Activated CD4-positive, alpha-beta T cell treated with anti-CD3 and anti-CD28 coated beads for 4 hours (primary cell): Measurements from ENCODE around the gene RPUSD3.
"Not testable (repeated sequence)": the region's sequence is repeated elsewhere in the genome, so short reads cannot be mapped to it uniquely, and the experiment has no call there.

ENCODE experiments used
- DNase-seq, 2 donors: peaks; one replicate each; pipeline ENCODE4 v3.0.0-alpha.2; 2020

RPUSD3 gene

DNA sequence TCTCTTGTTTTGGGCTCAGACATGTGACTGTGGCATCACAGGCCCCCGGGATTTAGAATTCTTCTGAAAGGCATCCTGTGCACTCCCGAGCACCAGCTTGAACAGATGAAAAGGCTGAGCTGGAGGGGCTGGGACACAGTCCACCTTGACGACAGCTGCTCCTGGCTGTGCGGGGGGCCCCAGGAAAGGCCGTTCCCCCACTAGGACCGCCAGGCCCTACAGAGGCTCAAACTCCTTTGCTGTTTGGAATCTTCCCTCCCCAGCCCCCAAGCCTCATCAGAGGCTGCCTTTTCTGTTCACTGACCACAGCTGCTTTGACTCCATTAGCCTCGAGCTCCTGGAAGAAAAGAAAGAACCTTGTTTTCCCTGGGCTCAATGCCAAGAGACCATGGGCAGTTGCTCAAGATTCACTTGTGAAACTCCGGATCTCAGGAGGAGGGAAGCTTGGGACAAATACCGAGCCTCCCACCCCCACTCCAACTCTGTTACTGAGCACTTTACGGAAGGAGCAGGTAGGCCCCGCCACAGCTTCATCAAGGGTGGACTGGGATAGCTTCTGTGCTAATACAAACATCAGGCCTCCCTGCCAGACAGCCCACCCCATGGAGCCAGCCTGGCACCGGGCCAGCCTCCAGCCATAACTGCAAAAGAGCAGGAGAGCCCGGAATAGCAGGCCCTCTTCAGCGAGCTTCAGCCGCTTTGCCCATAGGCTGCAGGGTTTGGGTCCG, 20.6 kb upstream of the RPUSD3 start:
- DNase-seq: no peak

DNA sequence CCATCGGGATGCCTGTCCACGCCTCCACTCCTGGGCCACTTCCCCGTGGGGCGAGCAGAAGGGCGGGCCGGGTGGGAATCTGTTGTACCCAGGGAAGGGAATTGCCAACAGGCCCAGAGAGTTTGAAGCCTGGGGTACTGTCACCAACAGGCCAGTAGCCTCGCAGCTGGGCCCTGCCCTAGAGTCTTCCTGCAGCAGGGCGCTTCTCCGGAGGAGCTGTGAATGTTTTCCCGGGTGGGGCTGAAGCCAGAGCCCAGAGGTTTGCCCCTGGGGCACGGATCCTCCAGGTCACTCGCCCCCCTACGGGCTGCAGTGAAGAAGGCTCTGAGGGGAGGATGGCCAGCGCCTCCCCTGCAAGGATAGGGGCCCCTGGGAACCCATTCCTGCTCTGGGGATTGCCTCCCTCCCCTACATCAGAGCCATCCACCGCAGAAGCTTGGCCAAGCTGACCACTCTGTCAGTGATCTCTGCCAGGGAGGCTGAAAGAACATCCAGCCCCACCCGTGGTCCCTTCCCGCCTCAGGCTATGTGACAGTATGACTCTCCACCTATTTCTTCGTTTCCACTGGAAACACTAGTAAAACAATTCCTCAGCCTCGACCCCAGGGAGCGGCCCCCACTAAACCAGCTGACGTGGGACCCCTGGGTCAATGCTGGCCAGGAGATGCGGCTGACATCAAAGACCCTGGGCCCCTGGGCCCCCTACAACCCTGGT, 19.4 kb upstream of the RPUSD3 start:
- DNase-seq: no peak

DNA sequence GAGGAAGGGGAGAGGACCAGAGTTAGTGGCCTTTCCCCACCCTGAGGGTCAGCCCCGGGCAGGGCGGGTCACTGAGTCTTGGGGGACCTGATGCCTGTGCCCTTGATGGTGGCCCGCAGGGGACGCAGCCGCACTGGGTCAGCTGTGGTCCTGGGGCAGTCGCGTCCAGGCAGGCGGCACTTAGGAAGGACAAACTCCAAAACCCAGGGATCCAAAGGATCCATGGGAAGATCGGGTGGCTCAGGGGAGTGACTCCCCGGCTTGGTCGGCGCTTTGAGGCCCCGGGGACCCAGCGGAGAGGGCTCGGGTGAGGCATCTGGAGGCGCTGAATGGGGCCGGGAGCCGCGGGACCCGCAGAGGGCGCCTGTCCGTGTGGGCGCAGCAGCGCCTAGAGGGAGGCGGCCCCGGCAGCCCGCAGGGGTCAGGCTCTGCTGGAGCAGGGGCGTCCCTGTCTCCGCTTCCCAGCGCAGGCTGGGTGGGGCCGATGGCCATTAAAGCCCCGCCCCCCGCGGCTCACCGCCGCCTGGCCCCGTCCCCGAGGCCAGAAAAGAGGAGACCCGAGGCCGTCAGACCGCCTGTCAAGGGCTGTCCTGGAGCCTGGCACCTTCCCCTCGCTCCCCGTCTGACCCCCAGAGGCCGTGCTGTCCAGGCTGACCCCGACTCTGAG, 18.7 kb upstream of the RPUSD3 start:
- peak; percentile 24 to 32 for DNase-seq

DNA sequence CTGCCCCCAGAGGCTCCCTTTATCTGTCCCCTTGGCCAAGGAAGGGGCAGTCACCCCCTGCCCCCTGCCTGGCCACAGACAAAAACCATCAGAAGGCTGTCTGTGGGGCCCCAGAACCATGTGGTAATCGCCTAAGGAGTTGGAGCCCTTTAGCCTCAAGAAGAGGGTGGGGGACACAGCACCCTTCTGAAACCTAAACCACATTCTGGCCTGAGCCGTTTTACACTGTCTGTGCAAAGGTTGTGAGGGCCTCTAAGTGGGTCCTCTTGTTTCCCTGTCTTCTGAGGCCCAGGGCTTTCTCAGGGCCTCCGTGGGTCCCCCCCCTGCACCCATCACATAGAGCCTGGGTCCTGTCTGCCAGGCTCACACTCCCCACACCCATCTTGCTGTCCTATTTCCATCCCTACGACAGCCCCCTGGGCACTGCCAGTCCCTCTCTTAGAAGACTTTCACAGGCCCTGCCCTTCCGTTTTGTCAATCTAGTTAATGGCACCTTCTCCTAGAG, 17.9 kb upstream of the RPUSD3 start:
- no peak for DNase-seq

DNA sequence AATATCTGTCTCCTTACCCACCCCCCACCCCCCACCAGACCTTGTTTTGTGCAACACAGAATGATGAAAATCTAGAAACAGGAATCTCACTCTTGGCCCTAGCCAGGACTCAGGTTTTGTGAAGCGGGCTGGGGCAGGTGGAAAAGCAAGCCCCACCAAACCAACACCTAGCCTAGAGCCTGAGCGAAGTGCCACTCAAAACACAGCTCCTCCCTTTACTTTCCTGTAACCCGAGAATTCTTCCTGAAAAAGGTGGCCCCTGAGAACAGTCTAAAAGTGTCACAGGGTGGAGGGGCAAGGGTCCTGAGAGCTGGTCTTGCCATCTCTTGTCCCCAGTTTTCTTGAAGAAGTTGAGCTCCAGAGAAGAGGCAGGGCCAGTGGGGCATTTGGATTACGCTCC, 17.4 kb upstream of the RPUSD3 start:
- DNase-seq: no peak

DNA sequence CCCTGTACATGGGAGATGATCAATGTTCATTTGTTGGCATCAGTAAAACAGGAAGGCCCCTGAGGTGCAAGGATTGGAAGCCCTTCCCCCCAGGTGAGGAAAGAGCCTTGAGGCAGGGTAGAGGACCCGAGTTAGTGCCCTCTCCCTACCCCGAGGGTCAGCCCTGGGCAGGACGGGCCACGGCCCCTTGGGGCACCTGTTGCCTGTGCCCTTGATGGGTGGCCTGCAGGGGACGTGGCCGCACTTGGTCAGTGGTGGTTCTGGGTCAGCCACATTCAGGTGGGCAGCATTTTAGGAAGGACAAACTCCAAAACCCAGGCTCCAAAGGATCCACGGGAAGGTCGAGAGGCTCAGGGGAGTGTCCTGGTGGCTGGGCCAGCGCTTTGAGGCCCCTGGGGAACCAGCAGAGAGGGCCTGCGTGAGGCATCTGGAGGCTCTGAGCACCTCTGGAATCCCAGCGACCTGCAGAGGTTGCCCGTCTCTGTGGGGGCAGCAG, 15.8 kb upstream of the RPUSD3 start:
- no peak for DNase-seq

DNA sequence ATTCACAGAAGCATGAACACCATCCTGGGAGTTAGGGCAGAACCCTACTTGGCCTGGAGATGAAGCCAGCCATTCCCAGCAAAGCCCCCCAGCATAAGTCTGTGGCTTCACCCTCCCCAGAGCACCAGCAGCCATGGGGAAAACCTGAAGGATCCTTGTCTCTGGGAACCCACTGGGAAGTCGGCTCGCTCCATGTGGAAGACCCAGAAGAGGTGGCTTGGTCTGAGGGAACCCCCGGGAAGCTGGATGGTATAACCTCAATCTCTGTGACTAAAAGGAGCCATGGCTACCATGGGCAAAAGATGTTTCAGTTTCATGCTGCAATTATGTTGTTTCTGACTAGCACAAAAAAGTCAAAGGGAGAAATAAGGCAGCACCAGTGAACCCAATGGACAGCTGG, 11.8 kb upstream of the RPUSD3 start:
- DNase-seq: no peak

DNA sequence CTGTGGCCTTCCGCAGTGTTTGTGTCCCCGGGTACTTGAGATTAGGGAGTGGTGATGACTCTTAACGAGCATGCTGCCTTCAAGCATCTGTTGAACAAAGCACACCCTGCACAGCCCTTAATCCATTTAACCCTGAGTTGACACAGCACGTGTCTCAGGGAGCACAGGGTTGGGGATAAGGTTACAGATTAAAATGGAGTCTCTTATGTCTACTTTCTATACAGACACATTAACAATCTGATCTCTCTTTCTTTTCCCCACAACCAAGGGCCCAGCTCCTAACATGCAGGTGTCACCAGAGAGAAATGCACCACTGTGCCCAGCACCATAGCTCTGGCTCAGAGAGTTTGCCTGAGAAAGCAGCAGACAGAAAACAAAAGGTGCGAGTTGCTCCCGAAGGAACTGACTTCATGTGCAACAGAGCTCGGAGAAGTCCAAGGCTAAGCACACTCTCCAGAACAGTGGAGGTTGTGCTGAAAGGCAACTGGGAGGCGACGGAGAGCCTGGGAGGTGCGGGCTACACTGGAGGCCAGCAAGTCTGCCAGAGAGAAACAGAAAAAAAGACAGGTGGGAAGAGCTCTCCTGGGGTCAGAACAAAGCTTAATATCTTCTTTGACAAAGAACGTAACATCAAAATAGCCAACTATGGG, 10.6 kb upstream of the RPUSD3 start:
- DNase-seq: not testable (repeated sequence)

DNA sequence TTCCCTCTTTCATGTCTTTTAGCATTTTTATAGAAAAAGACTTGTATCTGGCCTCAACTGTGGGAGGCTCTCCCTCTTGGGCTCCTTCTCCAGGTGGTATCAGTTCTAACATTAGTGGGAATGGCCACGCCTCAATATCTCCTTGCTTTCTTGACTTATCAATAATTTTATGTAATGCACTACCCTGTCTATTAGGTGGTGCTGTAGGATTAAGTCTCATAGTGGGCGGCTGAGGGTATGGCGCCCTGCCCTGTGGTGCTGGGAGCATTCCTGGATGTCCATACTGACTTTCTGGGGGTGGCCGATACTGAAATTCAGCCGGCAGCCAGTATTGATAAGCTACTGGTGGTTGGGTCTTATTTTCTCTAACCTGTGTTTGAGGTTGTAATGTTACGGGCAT, 8.7 kb upstream of the RPUSD3 start:
- no peak for DNase-seq

DNA sequence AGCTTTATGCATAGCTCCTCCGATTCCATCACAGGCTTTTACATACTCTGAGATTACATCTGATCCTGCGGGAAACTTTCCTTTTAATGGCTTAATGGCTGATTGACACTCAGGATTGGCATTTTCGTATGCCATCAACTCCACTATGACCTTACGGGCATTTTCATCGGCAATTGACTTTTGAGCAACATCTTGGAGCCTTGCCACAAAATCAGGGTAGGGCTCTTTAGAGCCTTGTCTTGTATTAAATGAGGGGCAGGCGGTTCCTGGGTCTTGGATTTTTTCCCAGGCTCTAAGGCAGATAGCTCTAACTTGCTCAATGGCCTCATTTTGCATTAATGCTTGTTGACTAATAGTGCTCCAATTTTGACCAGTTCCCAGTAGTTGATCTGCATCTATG, 8.1 kb upstream of the RPUSD3 start:
- DNase-seq: not testable (repeated sequence)

DNA sequence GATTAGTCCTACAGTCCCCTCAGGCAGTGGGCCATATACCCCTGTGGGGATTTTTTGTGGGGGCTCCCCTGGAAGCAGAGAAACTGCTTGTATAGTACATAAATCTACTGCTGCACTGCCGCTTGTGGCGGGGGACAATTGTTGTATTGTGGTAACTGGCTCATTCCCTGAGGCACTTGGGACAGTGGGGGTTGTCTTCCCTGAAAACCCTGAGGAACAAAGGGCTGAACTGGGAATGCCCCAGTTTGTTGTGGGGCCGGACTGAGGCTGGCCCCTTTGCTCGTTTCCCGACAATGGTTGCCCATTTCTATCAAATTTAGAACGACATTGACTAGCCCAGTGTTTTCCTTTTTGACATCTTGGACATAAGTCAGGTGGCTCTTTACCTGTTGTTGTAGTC, 7.6 kb upstream of the RPUSD3 start:
- not testable (repeated sequence) for DNase-seq

DNA sequence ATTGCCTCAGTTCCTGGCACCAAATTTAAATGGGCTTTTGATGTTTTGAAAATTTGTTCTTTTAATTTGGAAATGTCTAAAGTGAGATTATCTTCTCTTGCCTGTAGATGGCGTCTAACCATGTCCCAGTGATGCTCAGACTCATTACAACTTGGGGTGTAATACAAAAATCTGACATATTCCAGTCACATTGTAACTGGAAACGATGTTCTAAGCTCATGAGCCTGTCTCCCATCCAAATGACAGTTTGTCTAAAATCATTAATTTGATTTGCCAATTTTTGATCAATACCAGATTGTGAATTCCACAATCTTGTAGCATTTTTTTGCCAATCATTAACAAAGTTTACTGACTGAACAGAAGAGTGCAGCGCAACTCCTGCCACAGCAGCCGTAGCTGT, 5.1 kb upstream of the RPUSD3 start:
- DNase-seq: not testable (repeated sequence)

DNA sequence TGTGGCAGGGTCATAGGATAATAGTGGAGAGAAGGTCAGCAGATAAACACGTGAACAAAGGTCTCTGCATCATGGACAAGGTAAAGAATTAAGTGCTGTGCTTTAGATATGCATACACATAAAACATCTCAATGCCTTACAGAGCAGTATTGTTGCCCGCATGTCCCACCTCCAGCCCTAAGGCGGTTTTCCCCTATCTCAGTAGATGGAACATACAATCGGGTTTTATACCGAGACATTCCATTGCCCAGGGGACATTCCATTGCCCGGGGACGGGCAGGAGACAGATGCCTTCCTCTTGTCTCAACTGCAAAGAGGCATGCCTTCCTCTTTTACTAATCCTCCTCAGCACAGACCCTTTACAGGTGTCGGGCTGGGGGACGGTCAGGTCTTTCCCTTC, 4.1 kb upstream of the RPUSD3 start:
- DNase-seq: not testable (repeated sequence)

DNA sequence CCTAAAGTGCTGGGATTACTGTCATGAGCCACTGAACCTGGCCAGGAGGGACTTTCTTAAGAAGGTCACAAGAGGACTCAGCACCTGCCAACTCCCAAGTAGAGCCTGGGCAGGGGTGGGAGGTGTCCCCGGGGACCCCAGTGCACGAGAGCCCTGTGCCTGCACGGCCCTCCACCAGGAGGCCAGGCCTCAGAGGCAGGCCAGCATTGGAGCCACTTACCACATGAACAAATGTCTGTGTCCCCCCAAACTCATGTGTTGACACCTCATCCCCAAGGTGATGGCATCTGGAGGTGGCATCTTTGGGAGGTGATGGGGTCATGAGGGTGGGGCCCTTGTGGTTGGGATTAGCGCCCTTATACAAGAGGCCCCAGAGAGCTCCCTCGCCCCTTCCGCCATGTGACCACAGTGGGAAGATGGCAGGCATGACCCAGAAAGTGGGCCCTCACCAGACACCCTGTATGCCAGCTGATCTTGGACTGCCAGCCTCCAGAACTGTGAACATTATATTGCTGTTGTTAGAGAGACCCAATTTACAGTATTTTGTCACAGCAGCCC, 3.2 kb upstream of the RPUSD3 start:
- DNase-seq: no peak

DNA sequence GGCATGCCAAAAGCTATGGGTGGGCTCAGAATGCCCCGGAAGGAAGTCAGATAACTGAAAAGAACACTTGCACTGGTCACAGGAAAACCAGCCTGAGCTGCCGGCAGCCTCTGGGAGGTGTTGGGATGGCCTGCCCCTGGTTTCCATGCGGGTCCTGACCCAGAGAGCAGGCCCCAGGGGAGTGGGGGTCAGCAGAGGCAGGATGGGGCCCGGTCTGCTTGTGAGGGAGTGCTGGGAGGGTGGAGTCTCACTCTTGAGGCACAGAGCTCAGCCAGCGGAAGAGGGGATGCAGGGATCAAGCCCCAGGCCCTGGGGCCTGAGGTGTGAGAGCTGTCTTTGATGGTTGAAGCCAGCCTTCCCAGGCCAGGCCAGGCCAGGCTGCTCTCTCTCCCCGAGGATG, 2.4 kb upstream of the RPUSD3 start:
- DNase-seq: no peak

DNA sequence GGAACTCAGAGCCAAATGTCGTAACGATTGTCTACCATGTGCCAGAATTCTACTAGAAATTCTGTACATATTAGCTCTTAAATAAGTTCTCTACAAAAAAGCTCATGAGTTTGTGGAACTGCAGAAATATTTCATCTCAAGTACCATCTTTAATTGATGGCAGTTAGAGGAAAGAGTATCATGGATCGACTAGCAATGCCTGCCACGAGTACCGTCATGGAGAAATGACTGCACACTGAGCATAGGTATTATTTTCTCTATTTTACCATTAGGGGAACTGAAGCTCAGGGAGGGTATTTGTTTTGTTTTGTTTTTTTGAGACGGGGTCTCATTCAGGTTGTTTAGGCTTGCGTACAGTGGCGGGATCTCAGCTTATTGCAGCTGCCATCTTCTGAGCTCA, 2.8 kb downstream of the RPUSD3 start:
- DNase-seq: no peak

DNA sequence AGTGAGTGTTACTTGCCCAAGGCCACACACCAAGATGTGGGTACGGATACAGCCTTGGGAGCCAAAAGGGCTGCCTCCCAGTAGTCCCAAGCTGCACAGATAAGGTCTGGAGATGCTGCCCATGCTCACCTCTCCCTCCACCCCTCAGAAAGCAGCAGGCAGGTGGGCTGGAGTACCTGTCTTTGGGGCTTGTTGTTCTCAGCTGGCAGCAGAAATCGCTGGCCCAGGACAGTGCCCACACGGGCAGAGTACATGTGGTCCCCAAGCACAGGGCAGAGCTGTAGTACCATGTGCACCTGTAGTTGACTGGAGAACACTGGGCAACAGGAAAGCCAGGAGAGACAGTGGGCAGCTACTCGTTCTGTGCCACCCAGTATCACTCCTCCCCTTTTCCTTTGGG, 5.0 kb downstream of the RPUSD3 start:
- DNase-seq: no peak

DNA sequence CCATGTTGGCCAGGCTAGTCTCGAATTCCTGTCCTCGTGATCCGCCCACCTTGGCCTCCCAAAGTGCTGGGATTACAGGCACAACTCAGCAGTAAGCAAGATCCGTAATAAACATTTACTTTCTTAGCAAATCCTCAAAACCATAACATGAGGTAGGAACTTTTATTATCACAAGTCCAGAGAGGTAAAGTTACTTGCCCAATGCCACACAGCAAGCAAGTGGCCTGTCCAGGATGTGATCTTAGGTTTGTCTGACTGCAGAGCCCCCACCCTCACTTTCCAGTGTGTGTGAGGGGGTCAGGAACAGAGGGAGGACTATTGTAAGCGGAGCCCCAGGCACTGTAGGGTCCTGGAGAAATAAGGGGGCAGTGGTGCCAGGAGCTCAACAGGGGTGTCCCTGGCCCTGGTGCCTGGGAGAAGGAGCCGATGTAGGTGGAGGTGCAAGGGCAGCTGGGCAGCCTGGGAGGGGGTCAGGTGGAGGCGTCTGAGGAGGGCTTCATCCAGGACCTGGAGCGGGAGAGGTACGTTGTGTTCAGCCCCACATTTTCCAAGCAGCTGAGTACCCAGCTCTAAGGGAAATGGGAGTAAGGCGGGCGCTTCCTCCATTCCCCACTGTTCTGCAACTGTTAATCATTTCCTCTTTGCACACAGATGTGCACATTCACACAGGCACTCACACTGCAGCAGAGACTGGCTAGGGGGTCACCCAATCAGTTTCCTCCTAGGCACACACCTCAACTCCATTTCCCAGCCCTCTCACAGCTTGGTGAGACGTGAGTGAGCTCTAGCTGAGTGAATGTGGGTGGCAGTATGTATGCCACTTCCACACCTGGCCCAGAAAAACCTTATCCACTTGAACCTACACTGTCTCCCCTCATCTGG, 5.9 kb downstream of the RPUSD3 start:
- no peak for DNase-seq

DNA sequence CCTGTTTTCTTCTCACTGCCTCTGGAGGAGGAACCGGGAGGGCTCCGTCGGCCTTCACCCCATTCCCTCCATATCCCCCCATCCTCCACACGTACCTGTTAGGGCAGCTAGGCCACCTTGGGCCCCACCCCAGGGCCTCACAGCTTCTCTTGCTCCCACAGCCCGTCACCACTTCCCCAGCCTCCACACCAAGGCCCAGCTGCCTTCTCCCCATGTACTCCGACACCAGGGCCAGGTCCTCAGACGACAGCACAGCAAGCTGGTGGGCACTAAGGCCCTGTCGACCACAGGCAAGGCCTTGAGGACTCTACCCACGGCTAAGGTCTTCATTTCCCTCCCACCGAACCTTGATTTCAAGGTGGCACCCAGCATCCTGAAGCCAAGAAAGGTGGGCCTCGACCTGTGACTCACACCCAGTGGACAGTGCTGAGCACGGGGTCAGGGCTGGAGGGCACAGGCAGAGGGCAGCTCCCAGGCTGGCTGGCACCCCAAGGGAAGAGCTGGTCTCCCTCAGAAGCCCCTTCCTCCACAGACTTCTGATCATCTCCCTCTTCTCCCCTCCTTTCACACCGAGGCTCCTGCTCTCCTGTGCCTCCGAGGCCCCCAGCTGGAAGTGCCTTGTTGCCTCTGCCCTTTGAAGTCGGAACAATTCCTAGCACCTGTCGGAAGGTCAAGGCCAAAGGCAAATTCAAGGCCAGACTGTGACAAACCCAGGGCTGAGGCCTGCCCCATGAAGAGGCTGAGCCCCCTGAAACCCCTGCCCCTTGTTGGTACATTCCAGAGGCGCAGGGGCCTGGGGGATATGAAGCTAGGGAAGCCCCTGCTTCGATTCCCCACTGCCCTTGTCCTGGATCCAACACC, 9.1 kb downstream of the RPUSD3 start:
- no peak for DNase-seq

DNA sequence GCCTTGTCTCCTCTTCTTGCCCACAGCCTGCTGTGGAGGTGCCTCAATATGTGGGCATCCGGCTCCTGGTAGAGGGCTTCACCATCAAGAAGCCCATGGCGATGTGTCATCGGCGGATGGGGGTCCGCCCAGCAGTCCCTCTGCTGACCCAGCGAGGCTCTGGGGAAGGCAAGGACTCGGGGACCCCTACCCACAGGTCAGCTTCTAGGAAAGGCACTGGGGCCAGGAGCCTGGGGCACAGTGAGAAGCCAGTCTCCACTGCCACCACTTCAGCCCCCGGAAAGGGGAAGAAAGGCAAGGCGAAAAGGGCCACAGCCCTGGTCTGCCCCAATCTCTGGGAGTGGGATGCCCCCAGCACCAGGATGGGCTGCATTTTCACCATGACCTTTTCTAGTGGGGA, 10.7 kb downstream of the RPUSD3 start:
- DNase-seq: no peak

DNA sequence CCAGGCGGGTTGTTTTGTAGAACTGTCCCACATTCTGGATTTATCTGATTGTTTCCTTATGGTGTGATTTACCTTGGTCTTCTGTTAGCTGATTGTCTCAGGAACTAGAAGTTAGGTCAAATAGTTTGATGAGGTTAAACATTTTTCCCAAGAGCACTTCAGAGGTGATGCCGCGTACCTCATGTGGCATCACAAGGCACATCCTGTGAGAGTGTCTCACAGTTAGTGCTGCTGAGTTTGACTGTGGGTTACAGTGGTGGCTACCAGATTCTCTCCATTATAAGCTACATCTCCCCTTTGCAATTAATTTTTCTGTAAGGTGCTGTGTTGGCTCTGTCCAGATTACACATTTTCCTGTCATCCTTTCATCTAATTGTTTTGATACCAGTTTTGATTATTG, 12.6 kb downstream of the RPUSD3 start:
- DNase-seq: no peak
